Measurements from ENCODE around the gene MAST2.

GRCh38 chr1:45892068-45892785 is 88.8 kb downstream of the MAST2 start:
- TF ChIP-seq CTCF (IDR thresholded peaks at IDR 0.05 in 2 of 3, conservative IDR thresholded peaks at IDR 0.05 in 1 of 3; ENCODE audit: borderline replicate concordance in 1 of 3, insufficient read depth in 1 of 3, low read depth in 2 of 3, low read length in 2 of 3) (no peak), SIN3A (IDR thresholded peaks at IDR 0.05; ENCODE audit: low read depth) (peak; percentile 72; the same call in 1 of the 2 replicates), CEBPB (IDR thresholded peaks at IDR 0.05; ENCODE audit: low read depth) (peak; percentile 69), FOSL1 (IDR thresholded peaks at IDR 0.05; ENCODE audit: low read depth) (peak; percentile 96), POLR2AphosphoS5 (IDR thresholded peaks at IDR 0.05; ENCODE audit: low read depth, low read length) (peak; percentile 66; the same call in 1 of the 2 replicates), POLR2A (IDR thresholded peaks at IDR 0.05; ENCODE audit: borderline replicate concordance, extremely low read depth, insufficient read depth, insufficient read length) (no peak), RAD21 (IDR thresholded peaks at IDR 0.05; ENCODE audit: low read depth) (peak; percentile 35; the same call in 1 of the 2 replicates), ZBTB33 (IDR thresholded peaks at IDR 0.05; ENCODE audit: extremely low read depth, insufficient replicate concordance, low read length) (no peak), REST (IDR thresholded peaks at IDR 0.05; ENCODE audit: low read depth) (no peak), SP1 (IDR thresholded peaks at IDR 0.05; ENCODE audit: low read depth) (peak; percentile 85)
